OCI-LY1 (cell line): ENCODE results near the gene POLR3E.

ENCODE experiments used
- H2AFZ ChIP-seq: fragments of 200-600 bp; sonication (generic), shearing (Covaris generic); 2 replicates; pipeline ENCODE4 v1.6.0; 2014; ENCODE audit warnings: antibody characterized with exemption, mild to moderate bottlenecking, low read length
- H3F3A ChIP-seq: fragments of 200-600 bp; sonication (generic), shearing (Covaris generic); 2 replicates; pipeline ENCODE4 v1.6.0; 2014; ENCODE audit warnings: mild to moderate bottlenecking, antibody characterized with exemption, low read length, moderate library complexity; ENCODE audit not compliant: insufficient read depth
- H3K27ac ChIP-seq: fragments of 200-600 bp; sonication (generic); 2 replicates; pipeline ENCODE4 v1.5.1; 2014; ENCODE audit warnings: low read length, mixed run types, mild to moderate bottlenecking, low read depth; ENCODE audit not compliant: poor library complexity, severe bottlenecking
- H3K27me3 ChIP-seq: fragments of 200-600 bp; sonication (generic); 2 replicates; pipeline ENCODE4 v1.6.0; 2014; ENCODE audit warnings: antibody characterized with exemption, mild to moderate bottlenecking, low read length, moderate library complexity; ENCODE audit not compliant: insufficient read depth
- H3K36me3 ChIP-seq: fragments of 200-600 bp; sonication (generic); 2 replicates; pipeline ENCODE4 v1.6.1; 2014; ENCODE audit warnings: mild to moderate bottlenecking, antibody characterized with exemption, low read length, moderate library complexity, mixed read lengths; ENCODE audit not compliant: insufficient read depth
- H3K4me1 ChIP-seq: fragments of 200-600 bp; sonication (generic); 2 replicates; pipeline ENCODE4 v1.5.1; 2014; ENCODE audit warnings: mild to moderate bottlenecking, low read length, moderate library complexity; ENCODE audit not compliant: insufficient read depth, severe bottlenecking
- H3K4me2 ChIP-seq: fragments of 200-600 bp; sonication (generic), shearing (Covaris generic); 2 replicates; pipeline ENCODE4 v1.6.1; 2014; ENCODE audit warnings: low read length
- H3K4me3 ChIP-seq: fragments of 200-600 bp; sonication (generic); 2 replicates; pipeline ENCODE4 v1.5.1; 2014; ENCODE audit warnings: low read length, low read depth, mild to moderate bottlenecking, mixed read lengths; ENCODE audit not compliant: poor library complexity, severe bottlenecking
- H3K79me2 ChIP-seq: fragments of 200-600 bp; shearing (Covaris generic); 2 replicates; pipeline ENCODE4 v1.6.1; 2016; ENCODE audit warnings: mixed run types, low read length, mixed read lengths; ENCODE audit not compliant: insufficient read depth
- H3K9ac ChIP-seq: fragments of 200-600 bp; sonication (generic), shearing (Covaris generic); 2 replicates; pipeline ENCODE4 v1.6.1; 2014; ENCODE audit warnings: mild to moderate bottlenecking, low read length, mixed read lengths
- H3K9me2 ChIP-seq: fragments of 200-600 bp; sonication (generic), shearing (Covaris generic); 2 replicates; pipeline ENCODE4 v1.6.1; 2014; ENCODE audit warnings: low read depth, mild to moderate bottlenecking, low read length, mixed read lengths
- H3K9me3 ChIP-seq: fragments of 200-600 bp; shearing (Covaris generic); 2 replicates; pipeline ENCODE4 v1.6.1; 2014; ENCODE audit warnings: low read length, mixed read lengths
- H4K20me1 ChIP-seq: fragments of 200-600 bp; sonication (generic), shearing (Covaris generic); 2 replicates; pipeline ENCODE4 v1.6.0; 2016; ENCODE audit warnings: mild to moderate bottlenecking, low read length; ENCODE audit not compliant: insufficient read depth
- EZH2 ChIP-seq: fragments of 200-600 bp; sonication (generic), shearing (Covaris generic); IDR thresholded peaks from 2 replicates; pipeline ENCODE4 v1.8.0; 2017; ENCODE audit warnings: borderline replicate concordance, mixed run types, mild to moderate bottlenecking, antibody characterized with exemption, low read length, moderate library complexity, mixed read lengths
- TF ChIP-seq, protein P1 (sequence below): fragments of 200-600 bp; sonication (generic), shearing (Covaris generic); IDR thresholded peaks from 2 replicates; pipeline ENCODE4 v1.5.1; 2017; ENCODE audit warnings: mild to moderate bottlenecking, antibody characterized with exemption, low read length, moderate library complexity, mixed read lengths

Gene POLR3E

DNA sequence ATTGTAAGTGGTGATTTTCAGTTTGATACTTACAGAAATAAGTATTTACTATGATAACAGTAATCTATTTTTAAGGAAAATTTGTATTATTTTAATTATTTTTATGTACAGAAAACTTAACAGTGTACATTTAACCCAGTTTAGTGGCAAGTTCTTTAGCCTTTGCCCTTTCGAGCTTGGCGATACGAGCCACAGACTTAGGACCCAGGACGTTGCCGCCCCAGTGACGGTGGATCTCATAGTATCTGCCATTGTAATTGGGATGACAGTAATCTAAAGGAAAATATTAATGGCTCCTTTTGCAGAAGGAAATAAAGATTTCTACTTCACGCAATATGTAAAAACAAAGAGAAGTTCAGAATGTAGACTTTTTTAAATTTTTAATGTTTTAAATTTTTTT is 82.4 kb downstream of the POLR3E start:
- Histone ChIP-seq H3K9me3 (no peaks in the 10 kb centered on the region), H3F3A (no peaks in the 10 kb centered on the region), H3K27me3 (no peaks in the 10 kb centered on the region), H3K4me1 (peaks cover 11% of the 10 kb centered on the region), H3K9ac (no peak overlapping the region), H2AFZ (no peak overlapping the region), H3K36me3 (no peaks in the 10 kb centered on the region), H4K20me1 (no peaks in the 10 kb centered on the region), H3K4me3 (no peak overlapping the region), H3K9me2 (no peaks in the 10 kb centered on the region), H3K4me2 (no peak overlapping the region), H3K27ac (no peak overlapping the region), H3K79me2 (no peaks in the 10 kb centered on the region)
- TF ChIP-seq, protein P1, sequence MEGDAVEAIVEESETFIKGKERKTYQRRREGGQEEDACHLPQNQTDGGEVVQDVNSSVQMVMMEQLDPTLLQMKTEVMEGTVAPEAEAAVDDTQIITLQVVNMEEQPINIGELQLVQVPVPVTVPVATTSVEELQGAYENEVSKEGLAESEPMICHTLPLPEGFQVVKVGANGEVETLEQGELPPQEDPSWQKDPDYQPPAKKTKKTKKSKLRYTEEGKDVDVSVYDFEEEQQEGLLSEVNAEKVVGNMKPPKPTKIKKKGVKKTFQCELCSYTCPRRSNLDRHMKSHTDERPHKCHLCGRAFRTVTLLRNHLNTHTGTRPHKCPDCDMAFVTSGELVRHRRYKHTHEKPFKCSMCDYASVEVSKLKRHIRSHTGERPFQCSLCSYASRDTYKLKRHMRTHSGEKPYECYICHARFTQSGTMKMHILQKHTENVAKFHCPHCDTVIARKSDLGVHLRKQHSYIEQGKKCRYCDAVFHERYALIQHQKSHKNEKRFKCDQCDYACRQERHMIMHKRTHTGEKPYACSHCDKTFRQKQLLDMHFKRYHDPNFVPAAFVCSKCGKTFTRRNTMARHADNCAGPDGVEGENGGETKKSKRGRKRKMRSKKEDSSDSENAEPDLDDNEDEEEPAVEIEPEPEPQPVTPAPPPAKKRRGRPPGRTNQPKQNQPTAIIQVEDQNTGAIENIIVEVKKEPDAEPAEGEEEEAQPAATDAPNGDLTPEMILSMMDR = no peak

DNA sequence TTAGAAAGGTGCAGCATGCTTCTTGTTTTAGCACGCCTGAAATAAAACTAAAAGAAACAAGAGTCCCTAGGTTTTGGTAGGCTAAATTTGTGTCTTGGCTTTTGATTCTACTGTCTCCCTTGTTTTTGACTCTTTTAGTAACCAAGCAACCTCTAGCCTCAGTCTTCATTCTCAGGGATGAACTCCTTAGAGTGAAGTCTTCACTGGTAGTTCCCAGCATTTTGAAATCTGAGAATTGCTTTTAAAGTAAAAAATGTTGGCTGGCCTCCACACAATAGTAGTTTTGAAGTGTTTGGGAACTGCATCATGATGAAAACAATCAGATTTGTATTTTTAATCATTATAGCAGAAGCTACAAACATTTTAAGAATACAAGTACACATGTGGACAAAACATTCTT is 83.3 kb downstream of the POLR3E start:
- Histone ChIP-seq H3F3A (no peaks in the 10 kb centered on the region), H3K4me2 (no peak overlapping the region), H3K27me3 (no peaks in the 10 kb centered on the region), H3K79me2 (no peaks in the 10 kb centered on the region), H4K20me1 (no peaks in the 10 kb centered on the region), H3K4me1 (peaks cover 4% of the 10 kb centered on the region), H3K4me3 (no peak overlapping the region), H3K27ac (no peak overlapping the region), H3K9me3 (no peaks in the 10 kb centered on the region), H3K9me2 (no peaks in the 10 kb centered on the region), H2AFZ (no peak overlapping the region), H3K9ac (no peak overlapping the region), H3K36me3 (no peaks in the 10 kb centered on the region)
- no peak for TF ChIP-seq EZH2
- TF ChIP-seq, protein P1 = no peak

DNA sequence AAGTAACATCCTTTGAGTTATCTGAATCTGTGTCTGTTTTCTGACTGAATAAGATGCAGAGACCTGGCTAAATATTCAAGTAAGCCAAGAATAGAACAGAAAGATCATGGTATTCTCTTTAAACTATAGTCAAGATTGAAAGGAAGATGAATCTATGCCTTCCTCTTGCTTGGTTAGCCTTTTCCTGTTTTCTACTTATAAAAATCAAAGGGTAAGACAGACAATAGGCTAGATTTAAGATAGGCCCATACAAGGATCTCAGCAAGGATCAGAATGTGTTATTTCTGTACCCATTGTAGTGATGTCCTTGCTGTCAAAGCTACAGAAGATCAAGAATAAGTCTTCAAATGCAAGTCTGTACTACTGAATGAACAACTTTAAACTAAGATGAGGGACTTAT is 84.2 kb downstream of the POLR3E start:
- no peaks in the 10 kb centered on the region for H3K27me3 ChIP-seq
- no peak for TF ChIP-seq EZH2
- TF ChIP-seq, protein P1 = no peak
- H3K79me2 ChIP-seq = no peaks in the 10 kb centered on the region
- no peak overlapping the region for H3K4me2 ChIP-seq
- H3K9me3 ChIP-seq = no peaks in the 10 kb centered on the region
- no peak overlapping the region for H3K27ac ChIP-seq
- H3K9ac ChIP-seq = no peak overlapping the region
- no peaks in the 10 kb centered on the region for H3K9me2 ChIP-seq
- H4K20me1 ChIP-seq = no peaks in the 10 kb centered on the region
- H2AFZ ChIP-seq = no peak overlapping the region
- H3F3A ChIP-seq = no peaks in the 10 kb centered on the region
- H3K36me3 ChIP-seq = no peaks in the 10 kb centered on the region
- H3K4me3 ChIP-seq = no peak overlapping the region
- peaks cover 3% of the 10 kb centered on the region for H3K4me1 ChIP-seq
